NCI-H1436 (cell line): ENCODE data around the gene KCNAB1.

Experiments used
- DNase-seq: peaks from one replicate; lab custom pipeline; 2025; lab: John Stamatoyannopoulos, UW

Gene KCNAB1

GRCh38 chr3:156576651-156577348, 456.4 kb downstream of the KCNAB1 start:
- DNase-seq = no peak

DNA sequence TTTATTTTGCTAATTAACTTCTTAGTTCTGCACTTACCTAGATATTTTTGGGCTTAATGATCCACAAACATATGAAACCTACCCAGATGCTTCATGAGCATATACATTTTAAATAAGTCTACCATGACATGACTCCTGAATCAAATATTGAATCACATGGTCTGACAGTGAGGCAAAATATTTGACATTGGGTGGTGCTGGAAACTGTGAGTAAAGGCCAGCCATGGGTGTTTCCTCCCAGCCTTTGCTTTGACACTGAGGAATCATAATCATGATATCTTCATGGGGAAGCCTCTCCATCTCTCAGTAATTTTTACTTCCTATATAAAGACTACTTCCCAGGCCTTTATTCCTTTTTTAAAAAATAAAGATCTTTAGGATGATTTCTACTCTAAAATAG, 457.4 kb downstream of the KCNAB1 start:
- no peak for DNase-seq

DNA sequence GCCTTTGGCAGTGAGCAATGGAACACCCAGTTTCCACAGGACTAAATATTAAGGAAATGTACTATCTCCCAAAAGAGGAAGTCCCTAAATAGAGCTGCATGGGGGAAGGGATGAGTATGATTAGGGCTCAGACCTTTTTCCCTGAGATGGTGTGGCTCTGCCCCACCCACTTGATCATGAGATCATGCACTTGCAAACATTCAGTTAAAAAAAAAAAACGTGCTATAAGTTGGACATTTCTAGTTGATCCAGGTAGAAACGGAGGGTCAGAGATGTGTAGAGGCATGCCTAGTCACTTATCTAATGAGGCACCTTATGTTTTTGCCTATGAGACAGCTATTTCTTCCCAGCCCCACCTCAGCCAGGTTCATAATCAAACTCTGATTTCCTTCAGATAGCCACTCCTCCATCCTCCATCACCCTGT, 459.1 kb downstream of the KCNAB1 start:
- no peak for DNase-seq

GRCh38 chr3:156581033-156581432, 460.7 kb downstream of the KCNAB1 start:
- DNase-seq = no peak

DNA sequence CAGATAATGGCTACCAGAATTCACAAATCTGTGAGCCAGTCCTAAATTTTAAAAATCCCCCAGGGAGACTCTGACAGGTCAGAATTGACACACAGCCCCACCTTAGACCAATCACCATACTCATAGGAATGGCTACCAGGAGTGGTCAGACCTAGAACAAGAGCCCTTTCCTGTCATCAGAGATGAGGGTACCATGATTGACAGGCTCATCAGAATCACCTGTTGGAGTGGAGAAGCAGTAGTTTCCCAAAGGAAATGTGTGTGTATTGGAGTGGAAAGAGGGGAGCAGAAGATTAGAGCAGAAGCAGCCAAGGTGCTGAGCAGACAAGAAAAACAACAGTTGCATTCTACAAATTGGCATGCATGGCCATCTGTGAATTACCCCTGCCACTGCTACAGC, 461.6 kb downstream of the KCNAB1 start:
- no peak for DNase-seq

- DNase-seq = no peak
These were observed 462.3 kb downstream of the KCNAB1 start for GRCh38 chr3:156582532-156583183.

DNA sequence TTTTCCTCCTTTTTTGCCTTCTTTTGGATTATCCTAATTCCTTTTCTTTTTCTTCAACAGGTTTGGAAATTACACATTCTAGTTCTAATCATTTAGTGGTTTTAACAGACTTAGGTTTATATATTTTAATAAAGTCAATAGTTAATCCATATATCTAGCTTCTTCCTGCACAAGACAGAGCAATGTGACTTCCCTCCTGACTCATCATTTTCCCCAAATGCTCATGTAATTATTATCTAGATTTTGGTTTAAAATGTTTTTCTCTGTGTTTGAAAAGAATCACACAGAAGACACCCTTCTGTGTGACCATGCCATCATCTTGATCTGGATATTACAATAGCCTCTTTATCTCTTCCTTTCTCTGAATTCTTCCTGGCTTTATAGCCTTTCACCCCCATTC, 463.1 kb downstream of the KCNAB1 start:
- no peak for DNase-seq

DNA sequence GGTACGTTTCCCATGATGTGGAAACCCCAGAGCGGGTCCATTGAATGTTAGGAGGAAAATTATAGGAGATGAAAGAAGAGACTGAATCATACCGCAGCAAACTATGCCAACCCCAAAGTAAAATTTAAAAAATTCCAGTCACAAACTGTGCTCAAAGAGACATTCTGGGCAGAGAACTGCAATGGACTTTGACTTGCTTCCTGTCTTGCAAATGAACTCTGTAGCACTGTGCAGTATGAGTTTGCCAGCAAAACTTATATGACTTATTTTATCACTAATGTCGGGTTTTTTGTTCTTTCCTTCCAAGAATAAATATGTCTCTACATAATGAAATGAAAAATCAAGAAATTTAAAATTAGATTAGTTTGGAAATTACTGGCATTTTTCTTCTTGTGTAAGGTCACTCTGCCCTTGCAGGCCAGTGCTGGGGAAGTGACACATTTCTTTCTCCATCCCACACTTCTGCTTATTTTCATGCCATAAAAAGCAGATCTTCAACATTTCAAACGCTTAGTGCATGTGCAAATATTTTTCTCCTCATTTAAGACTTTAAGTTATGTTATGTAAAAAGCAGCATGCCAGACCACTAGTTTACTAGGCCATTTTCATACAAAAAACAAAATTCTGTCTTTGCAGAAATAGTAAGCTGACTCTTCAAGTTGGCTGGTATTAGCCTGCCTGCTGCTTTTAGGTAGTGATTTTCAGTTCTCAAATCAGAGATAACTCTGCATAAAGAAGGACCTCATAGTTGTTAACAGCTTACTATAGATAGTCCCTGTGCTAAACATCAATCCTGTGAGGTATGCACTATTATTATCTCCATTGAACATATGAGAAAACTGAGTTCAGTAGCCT, 466.8 kb downstream of the KCNAB1 start:
- DNase-seq = no peak

- no peak for DNase-seq
These were observed 467.3 kb downstream of the KCNAB1 start for GRCh38 chr3:156587760-156588069.
